GM12891 (cell line): ENCODE results near the gene ADAMTS8.

ENCODE experiments used
- PAX5 ChIP-seq: IDR thresholded peaks from 2 replicates; pipeline ENCODE4 v1.6.1; 2011; ENCODE audit warnings: low read length, moderate library complexity, mild to moderate bottlenecking; ENCODE audit not compliant: insufficient read depth, severe bottlenecking
- POLR2A ChIP-seq: IDR thresholded peaks from 2 replicates; pipeline ENCODE4 v1.6.1; 2011; ENCODE audit warnings: low read depth, low read length, control low read depth
- POLR2AphosphoS5 ChIP-seq: IDR thresholded peaks from 2 replicates; pipeline ENCODE4 v1.6.1; 2011; ENCODE audit warnings: low read depth, low read length, control low read depth
- POU2F2 ChIP-seq: IDR thresholded peaks from 2 replicates; pipeline ENCODE4 v1.6.1; 2011; ENCODE audit warnings: low read depth, mild to moderate bottlenecking, control low read depth, low read length, moderate library complexity
- SPI1 ChIP-seq: IDR thresholded peaks from 2 replicates; pipeline ENCODE4 v1.6.1; 2011; ENCODE audit warnings: low read depth, low read length, control low read depth
- TAF1 ChIP-seq: IDR thresholded peaks from 2 replicates; pipeline ENCODE4 v1.6.1; 2011; ENCODE audit warnings: low read depth, low read length, control low read depth

GRCh38 chr11:130425156-130425555 lies 3.3 kb downstream of the ADAMTS8 start:
- TF ChIP-seq POLR2A, result no peak
- no peak for TF ChIP-seq POLR2AphosphoS5
- no peak for TF ChIP-seq TAF1
- no peak for TF ChIP-seq SPI1
- no peak for TF ChIP-seq PAX5
- no peak for TF ChIP-seq POU2F2
